ENCODE measurements around the gene LIPC. TPM values are rescaled to one million over a fixed set of nuclear protein-coding genes. Genes with fewer than 3 reads are reported as not detected.

Gene LIPC
- total RNA-seq, 6 experiments from 2014 or later, result 31.1 to 213 (median 86.1) TPM

GRCh38 chr15:58454950-58455401 lies 23.2 kb downstream of the LIPC start:
- Histone ChIP-seq H3K9me3 (no peaks in the 10 kb centered on the region), H3K4me3 (no peak overlapping the region), H3K27me3 (no peaks in the 10 kb centered on the region), H3K4me1 (peaks cover 0 to 31% (median 16%) of the 10 kb centered on the region in 4 donors), H3K36me3 (peaks cover 0 to 5% (median 0%) of the 10 kb centered on the region in 4 donors), H3K27ac (no peak overlapping the region)
- ATAC-seq, result no peak
- TF ChIP-seq CTCF (IDR thresholded peaks at IDR 0.05) (no peak), POLR2A (IDR thresholded peaks at IDR 0.05) (no peak)
- WGBS (ENCODE audit: insufficient coverage, low coverage, low lambda C conversion rate, missing lambda C conversion rate), result 94% methylated on average over 3 of the region's 3 CpGs
- intact Hi-C loops (cut with DNase I), result no loop called here
- no peak for DNase-seq

- H3K9me3 ChIP-seq, result no peaks in the 10 kb centered on the region
- peaks cover 0 to 31% (median 16%) of the 10 kb centered on the region in 4 donors for H3K4me1 ChIP-seq
- TF ChIP-seq CTCF (IDR thresholded peaks at IDR 0.05) (no peak), POLR2A (IDR thresholded peaks at IDR 0.05) (no peak)
- intact Hi-C loops (cut with DNase I), result no loop called here
- DNase-seq, result no peak
- 70% methylated on average over 5 of the region's 7 CpGs for WGBS (ENCODE audit: insufficient coverage, low coverage, low lambda C conversion rate, missing lambda C conversion rate)
- peak in 1 of 4 donors; percentile 4 for ATAC-seq
- no peaks in the 10 kb centered on the region for H3K27me3 ChIP-seq
- no peak overlapping the region for H3K4me3 ChIP-seq
- no peaks in the 10 kb centered on the region for H3K36me3 ChIP-seq
- H3K27ac ChIP-seq, result peak overlapping the region; percentile 1 to 61 (median 56)
Observed at GRCh38 chr15:58457466-58457965, 25.7 kb downstream of the LIPC start.

DNA sequence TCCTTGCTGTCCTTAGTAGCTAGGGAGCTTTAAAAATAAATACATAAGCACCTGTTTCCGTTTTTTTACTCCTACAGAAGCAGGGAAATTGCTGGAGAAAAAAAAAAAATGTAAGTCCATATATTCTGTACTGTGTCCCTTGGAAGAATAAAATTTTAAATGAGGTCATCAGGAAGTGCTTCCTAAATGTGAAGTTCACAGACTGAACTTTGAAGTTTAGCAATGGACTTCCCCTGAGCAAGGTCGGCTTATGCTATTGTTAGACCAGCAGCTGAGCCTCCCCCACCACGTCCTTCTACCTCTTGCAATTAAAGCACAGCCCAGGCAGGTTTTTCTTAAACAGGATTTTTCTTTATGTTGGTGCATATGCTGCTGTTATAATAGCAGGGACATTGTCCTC lies 26.3 kb downstream of the LIPC start:
- no peaks in the 10 kb centered on the region for H3K27me3 ChIP-seq
- TF ChIP-seq POLR2A (IDR thresholded peaks at IDR 0.05), result no peak
- no peak for TF ChIP-seq CTCF (IDR thresholded peaks at IDR 0.05)
- DNase-seq, result peak in 1 of 3 donors; percentile 51
- H3K27ac ChIP-seq, result peak overlapping the region; percentile 31 to 69 (median 61)
- intact Hi-C loops (cut with DNase I), result no loop called here
- WGBS (ENCODE audit: insufficient coverage, low coverage, low lambda C conversion rate, missing lambda C conversion rate), result 14% methylated on average over 3 of the region's 3 CpGs
- H3K9me3 ChIP-seq, result no peaks in the 10 kb centered on the region
- peaks cover 0 to 31% (median 16%) of the 10 kb centered on the region in 4 donors for H3K4me1 ChIP-seq
- ATAC-seq, result peak; percentile 63 to 81 (median 76)
- no peak overlapping the region for H3K4me3 ChIP-seq
- no peaks in the 10 kb centered on the region for H3K36me3 ChIP-seq

- no peak for DNase-seq
- Histone ChIP-seq H3K4me3 (no peak overlapping the region), H3K36me3 (no peaks in the 10 kb centered on the region), H3K27ac (peak overlapping the region; percentile 31 to 69 (median 61)), H3K4me1 (peaks cover 0 to 31% (median 18%) of the 10 kb centered on the region in 4 donors), H3K9me3 (no peaks in the 10 kb centered on the region), H3K27me3 (no peaks in the 10 kb centered on the region)
- WGBS (ENCODE audit: insufficient coverage, low coverage, low lambda C conversion rate, missing lambda C conversion rate), result 17% methylated on average over 2 of the region's 2 CpGs
- intact Hi-C loops (cut with DNase I), result no loop called here
- peak; percentile 53 to 68 (median 60) for ATAC-seq
- TF ChIP-seq CTCF (IDR thresholded peaks at IDR 0.05) (no peak), POLR2A (IDR thresholded peaks at IDR 0.05) (no peak)
Observed at GRCh38 chr15:58459045-58459444, 27.3 kb downstream of the LIPC start.
